ENCODE results near the gene SNX13.

GRCh38 chr7:17746020-17746530 lies 194.2 kb downstream of the SNX13 start:
- TF ChIP-seq CTCF (IDR thresholded peaks at IDR 0.05), result no peak
- TF ChIP-seq POLR2A (IDR thresholded peaks at IDR 0.05), result no peak
